SU-DHL-6 (cell line): ENCODE measurements around the gene CHMP2B.

Experiments
- EZH2phosphoT487 ChIP-seq: fragments of 200-600 bp; sonication (generic), shearing (Covaris generic); conservative IDR thresholded peaks from 2 replicates; pipeline ENCODE4 v1.6.1; 2018; ENCODE audit warnings: mild to moderate bottlenecking, antibody characterized with exemption, low read length, moderate library complexity, mixed read lengths
- TF ChIP-seq, protein P1 (sequence below): fragments of 200-600 bp; sonication (generic); IDR thresholded peaks from one replicate; pipeline ENCODE4 v1.5.1; 2017; ENCODE audit warnings: antibody characterized with exemption, mild to moderate bottlenecking, low read length, moderate library complexity; ENCODE audit not compliant: insufficient read depth, poor library complexity, severe bottlenecking

DNA sequence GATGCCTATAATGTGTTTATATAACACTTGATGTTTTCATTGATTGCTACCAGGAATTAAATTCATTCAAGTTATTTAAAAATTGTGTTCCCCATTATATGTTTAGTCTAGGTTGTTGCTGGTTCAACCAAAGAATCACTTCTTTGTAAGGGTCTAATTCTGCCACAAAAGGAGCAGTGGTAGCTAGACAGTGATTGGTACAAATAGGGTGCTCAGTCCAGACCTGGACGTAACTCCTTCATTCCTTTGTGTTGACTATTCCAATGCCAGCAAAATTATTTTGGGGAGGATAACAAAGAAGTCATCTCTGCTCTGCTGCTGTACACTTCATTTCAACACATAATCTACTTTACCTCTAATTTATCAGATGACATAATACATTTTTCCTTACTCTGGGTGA is 1.2 kb downstream of the CHMP2B start:
- TF ChIP-seq, protein P1, sequence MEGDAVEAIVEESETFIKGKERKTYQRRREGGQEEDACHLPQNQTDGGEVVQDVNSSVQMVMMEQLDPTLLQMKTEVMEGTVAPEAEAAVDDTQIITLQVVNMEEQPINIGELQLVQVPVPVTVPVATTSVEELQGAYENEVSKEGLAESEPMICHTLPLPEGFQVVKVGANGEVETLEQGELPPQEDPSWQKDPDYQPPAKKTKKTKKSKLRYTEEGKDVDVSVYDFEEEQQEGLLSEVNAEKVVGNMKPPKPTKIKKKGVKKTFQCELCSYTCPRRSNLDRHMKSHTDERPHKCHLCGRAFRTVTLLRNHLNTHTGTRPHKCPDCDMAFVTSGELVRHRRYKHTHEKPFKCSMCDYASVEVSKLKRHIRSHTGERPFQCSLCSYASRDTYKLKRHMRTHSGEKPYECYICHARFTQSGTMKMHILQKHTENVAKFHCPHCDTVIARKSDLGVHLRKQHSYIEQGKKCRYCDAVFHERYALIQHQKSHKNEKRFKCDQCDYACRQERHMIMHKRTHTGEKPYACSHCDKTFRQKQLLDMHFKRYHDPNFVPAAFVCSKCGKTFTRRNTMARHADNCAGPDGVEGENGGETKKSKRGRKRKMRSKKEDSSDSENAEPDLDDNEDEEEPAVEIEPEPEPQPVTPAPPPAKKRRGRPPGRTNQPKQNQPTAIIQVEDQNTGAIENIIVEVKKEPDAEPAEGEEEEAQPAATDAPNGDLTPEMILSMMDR: no peak
- no peak for TF ChIP-seq EZH2phosphoT487
